KMS-11 (cell line): ENCODE data around the gene DEFB123.

ENCODE experiments used
- H2AFZ ChIP-seq: fragments of 200-600 bp; sonication (generic); 2 replicates; pipeline ENCODE4 v1.6.1; 2016; ENCODE audit warnings: antibody characterized with exemption, mixed run types, low read depth
- H3K27ac ChIP-seq: fragments of 200-600 bp; sonication (generic); 2 replicates; pipeline ENCODE4 v1.6.1; 2016; ENCODE audit warnings: mild to moderate bottlenecking, mixed run types
- H3K27me3 ChIP-seq: fragments of 200-600 bp; sonication (generic); 2 replicates; pipeline ENCODE4 v1.6.1; 2017; ENCODE audit warnings: mild to moderate bottlenecking, low read depth, mixed run types, moderate library complexity; ENCODE audit not compliant: insufficient read depth
- H3K36me3 ChIP-seq: fragments of 200-600 bp; sonication (generic); 2 replicates; pipeline ENCODE4 v1.6.1; 2017; ENCODE audit warnings: mild to moderate bottlenecking, mixed run types; ENCODE audit not compliant: insufficient read depth
- H3K4me1 ChIP-seq: fragments of 200-600 bp; sonication (generic); 2 replicates; pipeline ENCODE4 v1.6.1; 2016; ENCODE audit warnings: mild to moderate bottlenecking, low read depth, mixed run types; ENCODE audit not compliant: poor library complexity, severe bottlenecking
- H3K4me2 ChIP-seq: fragments of 200-600 bp; sonication (generic); 2 replicates; pipeline ENCODE4 v1.7.0; 2016; ENCODE audit warnings: mild to moderate bottlenecking, mixed run types
- H3K4me3 ChIP-seq: fragments of 200-600 bp; sonication (generic); IDR thresholded peaks from 2 replicates; pipeline ENCODE4 v1.6.1; 2017; ENCODE audit warnings: low read depth, low read length, mixed read lengths; ENCODE audit not compliant: insufficient read depth
- H3K79me2 ChIP-seq: fragments of 200-600 bp; sonication (generic); 2 replicates; pipeline ENCODE4 v1.6.1; 2016; ENCODE audit warnings: low read depth, mixed run types; ENCODE audit not compliant: insufficient read depth
- H3K9ac ChIP-seq: fragments of 200-600 bp; sonication (generic); 2 replicates; pipeline ENCODE4 v1.6.1; 2016; ENCODE audit warnings: mild to moderate bottlenecking, mixed run types
- H4K20me1 ChIP-seq: fragments of 200-600 bp; sonication (generic); 2 replicates; pipeline ENCODE4 v1.6.1; 2016; ENCODE audit warnings: mild to moderate bottlenecking, mixed run types; ENCODE audit not compliant: insufficient read depth
- TF ChIP-seq, protein P1 (sequence below): fragments of 200-600 bp; sonication (generic); conservative IDR thresholded peaks from 2 replicates; pipeline ENCODE4 v1.6.1; 2017; ENCODE audit warnings: low read depth, mild to moderate bottlenecking, antibody characterized with exemption, low read length, moderate library complexity, mixed read lengths

The DEFB123 gene

DNA sequence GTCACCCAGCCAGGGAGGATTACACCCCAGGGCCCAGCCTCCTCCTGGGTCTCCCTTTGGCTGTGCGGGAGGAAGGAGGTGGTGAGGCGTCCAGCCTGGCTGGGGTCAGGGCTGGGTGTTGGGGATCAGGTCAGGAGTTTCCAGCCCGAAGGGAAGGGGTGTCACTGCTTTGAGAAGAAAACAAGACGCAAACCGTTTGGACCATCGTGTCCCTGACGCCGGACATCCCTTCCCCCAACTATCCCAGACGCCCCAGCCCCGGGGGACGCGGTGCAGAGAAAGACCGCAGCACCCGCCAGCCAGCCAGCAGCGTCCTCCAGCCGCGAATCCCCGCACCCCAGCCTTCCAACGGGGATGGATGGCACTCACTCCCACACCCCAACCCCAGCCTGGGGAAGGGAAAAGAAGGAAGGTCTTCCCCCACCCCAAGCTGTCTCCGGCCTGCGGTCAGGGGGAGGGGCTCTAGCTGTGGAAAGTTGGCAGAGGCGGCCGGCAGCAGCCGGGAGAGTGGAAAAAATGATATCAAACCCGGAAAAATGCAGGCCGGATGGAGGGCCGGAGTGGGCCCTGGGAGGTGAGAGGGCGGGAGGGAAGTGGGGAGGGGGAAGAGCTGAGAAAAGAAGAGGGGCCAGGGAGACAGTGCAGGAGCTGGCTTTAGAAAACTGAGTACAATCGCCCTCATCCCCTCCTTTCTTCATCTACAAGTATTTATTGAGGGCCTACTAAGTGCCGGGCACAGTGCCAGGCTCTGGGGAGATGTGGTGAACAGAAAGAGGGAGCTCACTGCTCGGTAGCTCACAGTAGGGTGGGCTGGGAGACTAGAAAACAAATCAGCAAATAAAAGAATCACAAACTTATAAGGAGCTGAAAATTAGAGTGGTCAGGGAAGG lies 45.3 kb downstream of the DEFB123 start:
- Histone ChIP-seq H4K20me1 (no peaks in the 10 kb centered on the region), H3K4me3 (no peak overlapping the region), H3K36me3 (no peaks in the 10 kb centered on the region), H2AFZ (no peak overlapping the region), H3K27me3 (no peaks in the 10 kb centered on the region), H3K79me2 (no peaks in the 10 kb centered on the region), H3K4me1 (no peaks in the 10 kb centered on the region), H3K9ac (no peak overlapping the region), H3K4me2 (no peak overlapping the region), H3K27ac (no peak overlapping the region)
- TF ChIP-seq, protein P1, sequence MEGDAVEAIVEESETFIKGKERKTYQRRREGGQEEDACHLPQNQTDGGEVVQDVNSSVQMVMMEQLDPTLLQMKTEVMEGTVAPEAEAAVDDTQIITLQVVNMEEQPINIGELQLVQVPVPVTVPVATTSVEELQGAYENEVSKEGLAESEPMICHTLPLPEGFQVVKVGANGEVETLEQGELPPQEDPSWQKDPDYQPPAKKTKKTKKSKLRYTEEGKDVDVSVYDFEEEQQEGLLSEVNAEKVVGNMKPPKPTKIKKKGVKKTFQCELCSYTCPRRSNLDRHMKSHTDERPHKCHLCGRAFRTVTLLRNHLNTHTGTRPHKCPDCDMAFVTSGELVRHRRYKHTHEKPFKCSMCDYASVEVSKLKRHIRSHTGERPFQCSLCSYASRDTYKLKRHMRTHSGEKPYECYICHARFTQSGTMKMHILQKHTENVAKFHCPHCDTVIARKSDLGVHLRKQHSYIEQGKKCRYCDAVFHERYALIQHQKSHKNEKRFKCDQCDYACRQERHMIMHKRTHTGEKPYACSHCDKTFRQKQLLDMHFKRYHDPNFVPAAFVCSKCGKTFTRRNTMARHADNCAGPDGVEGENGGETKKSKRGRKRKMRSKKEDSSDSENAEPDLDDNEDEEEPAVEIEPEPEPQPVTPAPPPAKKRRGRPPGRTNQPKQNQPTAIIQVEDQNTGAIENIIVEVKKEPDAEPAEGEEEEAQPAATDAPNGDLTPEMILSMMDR: no peak

DNA sequence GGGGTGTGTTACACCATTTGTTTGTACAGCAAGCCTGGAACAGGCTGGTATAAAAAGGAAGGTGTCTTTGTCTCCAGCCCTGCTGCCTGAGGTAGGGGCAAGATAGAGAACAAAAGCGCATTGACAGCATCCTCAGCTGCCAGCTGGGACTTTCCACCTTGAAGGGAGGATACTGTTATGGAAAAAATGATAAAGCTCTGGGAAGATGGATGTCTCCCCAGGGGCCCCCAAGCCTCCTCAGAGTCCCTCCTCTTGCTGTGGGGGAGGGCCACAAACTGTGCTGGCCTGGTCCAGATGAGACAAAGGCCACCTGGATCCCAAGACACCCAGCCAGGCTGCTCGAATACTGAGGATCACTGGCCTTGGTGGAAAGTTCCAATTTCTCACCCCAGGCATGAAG lies 47.7 kb downstream of the DEFB123 start:
- Histone ChIP-seq H2AFZ (no peak overlapping the region), H3K9ac (no peak overlapping the region), H3K36me3 (no peaks in the 10 kb centered on the region), H3K4me1 (no peaks in the 10 kb centered on the region), H3K27ac (no peak overlapping the region), H3K27me3 (no peaks in the 10 kb centered on the region), H3K4me3 (no peak overlapping the region), H4K20me1 (no peaks in the 10 kb centered on the region), H3K79me2 (no peaks in the 10 kb centered on the region), H3K4me2 (no peak overlapping the region)
- TF ChIP-seq, protein P1: no peak

DNA sequence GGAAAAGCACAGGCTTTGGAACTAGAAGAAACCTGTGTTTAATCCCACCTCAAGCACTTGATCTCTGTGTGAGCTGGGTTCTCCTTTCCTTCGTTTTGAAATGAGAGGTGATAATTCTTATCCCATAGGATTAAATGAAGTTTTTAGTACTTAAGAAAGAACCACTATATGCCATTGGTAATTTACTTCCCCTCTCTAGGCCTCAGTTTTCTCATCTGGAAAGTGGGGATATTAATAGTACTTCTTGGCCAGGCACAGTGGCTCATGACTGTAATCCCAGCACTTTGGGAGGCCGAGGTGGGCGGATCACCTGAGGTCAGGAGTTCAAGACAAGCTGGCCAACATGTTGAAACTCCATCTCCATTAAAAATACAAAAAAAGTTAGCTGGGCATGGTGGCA lies 48.7 kb downstream of the DEFB123 start:
- TF ChIP-seq, protein P1: no peak

DNA sequence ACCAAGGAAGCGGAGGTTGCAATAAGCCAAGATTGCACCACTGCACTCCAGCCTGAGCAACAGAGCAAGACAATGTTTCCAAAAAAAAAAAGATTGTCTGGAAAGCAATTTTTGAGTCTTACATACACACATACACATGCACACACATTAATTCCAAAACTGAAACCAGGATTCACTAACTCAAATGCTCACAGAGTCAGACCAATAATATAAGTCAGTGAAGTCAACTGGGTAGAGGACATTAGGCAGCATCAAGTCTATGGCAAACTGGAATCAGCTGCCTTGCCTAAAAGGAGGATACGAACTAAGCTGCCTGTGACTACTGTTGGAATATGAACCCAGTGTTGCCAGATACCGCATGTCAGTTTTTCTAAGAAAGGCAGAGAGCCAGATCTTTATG lies 50.3 kb downstream of the DEFB123 start:
- Histone ChIP-seq H2AFZ (no peak overlapping the region), H3K27me3 (no peaks in the 10 kb centered on the region), H3K79me2 (no peaks in the 10 kb centered on the region), H3K4me3 (no peak overlapping the region), H3K36me3 (no peaks in the 10 kb centered on the region), H3K4me2 (no peak overlapping the region), H4K20me1 (no peaks in the 10 kb centered on the region), H3K4me1 (no peaks in the 10 kb centered on the region), H3K27ac (no peak overlapping the region), H3K9ac (no peak overlapping the region)
- TF ChIP-seq, protein P1: no peak

More for the DNA sequence above, 48.7 kb downstream of the DEFB123 start:
- Histone ChIP-seq H3K4me2 (no peak overlapping the region), H3K36me3 (no peaks in the 10 kb centered on the region), H3K27me3 (no peaks in the 10 kb centered on the region), H3K4me1 (no peaks in the 10 kb centered on the region), H2AFZ (no peak overlapping the region), H3K27ac (no peak overlapping the region), H3K4me3 (no peak overlapping the region), H3K9ac (no peak overlapping the region), H4K20me1 (no peaks in the 10 kb centered on the region), H3K79me2 (no peaks in the 10 kb centered on the region)
